Measurements from ENCODE around the gene B3GALT2. TPM values are rescaled to one million over a fixed set of nuclear protein-coding genes. Genes with fewer than 3 reads are reported as not detected.

Gene B3GALT2
- total RNA-seq, 4 donors from 2014 or later = 0.11 TPM; not detected in 3

GRCh38 chr1:193211539-193211938 is 25.1 kb upstream of the B3GALT2 start:
- Histone ChIP-seq H3K9me3 (no peaks in the 10 kb centered on the region), H3K27me3 (no peaks in the 10 kb centered on the region), H3K27ac (no peak overlapping the region), H3K4me1 (no peaks in the 10 kb centered on the region), H3K4me3 (no peak overlapping the region), H3K36me3 (peaks cover 0 to 6% of the 10 kb centered on the region in 2 donors)
- intact Hi-C loops (cut with DNase I; ENCODE audit: low total_unique reads) = no loop called here
- in situ Hi-C loops (cut with MboI; ENCODE audit: low sequenced_read_pairs in 4 of 4) = no loop called here
- TF ChIP-seq CTCF (IDR thresholded peaks at IDR 0.05 in 4 of 5, conservative IDR thresholded peaks at IDR 0.05 in 1 of 5) = no peak
- no peak for TF ChIP-seq POLR2A (IDR thresholded peaks at IDR 0.05)
- ATAC-seq (no peak), DNase-seq (no peak)

GRCh38 chr1:193210996-193211395 is 24.6 kb upstream of the B3GALT2 start:
- Histone ChIP-seq H3K4me1 (no peaks in the 10 kb centered on the region), H3K27me3 (no peaks in the 10 kb centered on the region), H3K27ac (no peak overlapping the region), H3K9me3 (no peaks in the 10 kb centered on the region), H3K36me3 (peaks cover 0 to 6% of the 10 kb centered on the region in 2 donors), H3K4me3 (no peak overlapping the region)
- ATAC-seq (no peak), DNase-seq (no peak)
- in situ Hi-C loops (cut with MboI; ENCODE audit: low sequenced_read_pairs in 4 of 4) (no loop called here), intact Hi-C loops (cut with DNase I; ENCODE audit: low total_unique reads) (no loop called here)
- TF ChIP-seq CTCF (IDR thresholded peaks at IDR 0.05 in 4 of 5, conservative IDR thresholded peaks at IDR 0.05 in 1 of 5) (no peak), POLR2A (IDR thresholded peaks at IDR 0.05) (no peak)

- no peak for DNase-seq
- Histone ChIP-seq H3K9me3 (no peaks in the 10 kb centered on the region), H3K36me3 (no peaks in the 10 kb centered on the region), H3K27ac (no peak overlapping the region), H3K27me3 (no peaks in the 10 kb centered on the region), H3K4me1 (peaks cover 0 to 3% of the 10 kb centered on the region in 2 donors), H3K4me3 (no peak overlapping the region)
- intact Hi-C loops (cut with DNase I; ENCODE audit: low total_unique reads) (no loop called here), in situ Hi-C loops (cut with MboI; ENCODE audit: low sequenced_read_pairs in 4 of 4) (no loop called here)
- no peak for ATAC-seq
- TF ChIP-seq POLR2A (IDR thresholded peaks at IDR 0.05) = no peak
- no peak for TF ChIP-seq CTCF (IDR thresholded peaks at IDR 0.05 in 4 of 5, conservative IDR thresholded peaks at IDR 0.05 in 1 of 5)
Measured at GRCh38 chr1:193201021-193201420, 14.6 kb upstream of the B3GALT2 start.

GRCh38 chr1:193199940-193200339 is 13.5 kb upstream of the B3GALT2 start:
- Histone ChIP-seq H3K27ac (no peak overlapping the region), H3K36me3 (no peaks in the 10 kb centered on the region), H3K4me1 (peaks cover 0 to 3% of the 10 kb centered on the region in 2 donors), H3K9me3 (no peaks in the 10 kb centered on the region), H3K27me3 (no peaks in the 10 kb centered on the region), H3K4me3 (no peak overlapping the region)
- ATAC-seq (no peak), DNase-seq (no peak)
- intact Hi-C loops (cut with DNase I; ENCODE audit: low total_unique reads) (no loop called here), in situ Hi-C loops (cut with MboI; ENCODE audit: low sequenced_read_pairs in 4 of 4) (loop anchor here in 1 of 4 donors (25.0 kb wide), 1 partner anchor 1087 kb away; no protein-coding TSS in a partner anchor)
- TF ChIP-seq CTCF (IDR thresholded peaks at IDR 0.05 in 4 of 5, conservative IDR thresholded peaks at IDR 0.05 in 1 of 5) (no peak), POLR2A (IDR thresholded peaks at IDR 0.05) (no peak)

DNA sequence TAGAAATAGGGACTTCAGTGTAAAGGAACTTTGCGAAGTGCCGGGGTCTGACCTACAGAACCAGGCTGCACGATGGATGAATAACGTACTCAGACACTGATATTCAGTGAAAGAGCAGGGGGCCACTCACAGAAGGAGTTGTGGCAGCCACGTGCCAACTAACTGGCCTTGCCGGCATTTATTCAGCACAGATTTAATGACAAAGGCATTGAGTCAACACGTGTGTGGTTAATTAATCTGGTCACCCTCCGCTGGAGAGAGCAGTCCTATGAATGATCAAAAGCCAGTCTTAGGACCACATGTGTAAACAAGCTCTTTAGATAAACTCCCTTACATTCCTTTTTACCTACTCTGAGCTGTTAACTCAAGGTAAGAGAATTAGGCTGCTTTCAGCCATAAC is 6.2 kb upstream of the B3GALT2 start:
- Histone ChIP-seq H3K27ac (no peak overlapping the region), H3K4me1 (peaks cover 23 to 24% of the 10 kb centered on the region in 2 donors), H3K4me3 (no peak overlapping the region), H3K36me3 (no peaks in the 10 kb centered on the region), H3K27me3 (no peaks in the 10 kb centered on the region), H3K9me3 (no peaks in the 10 kb centered on the region)
- in situ Hi-C loops (cut with MboI; ENCODE audit: low sequenced_read_pairs in 4 of 4) = loop anchor here in 1 of 4 donors (25.0 kb wide), 1 partner anchor 1095 kb away; no protein-coding TSS in a partner anchor
- DNase-seq = no peak
- TF ChIP-seq POLR2A (IDR thresholded peaks at IDR 0.05) = no peak
- TF ChIP-seq CTCF (IDR thresholded peaks at IDR 0.05 in 4 of 5, conservative IDR thresholded peaks at IDR 0.05 in 1 of 5) = no peak
- intact Hi-C loops (cut with DNase I; ENCODE audit: low total_unique reads) = no loop called here
- no peak for ATAC-seq

All from gastrocnemius medialis (tissue), 4 donors.